WERI-Rb-1 (cell line): ENCODE results near the gene TF.

Experiments used
- DNase-seq: peaks from one replicate; pipeline ENCODE4 v3.0.0-alpha.2; 2020
- H3K27ac ChIP-seq: fragments of 250-450 bp; sonication (Bioruptor Pico); 2 replicates; pipeline ENCODE4 v1.5.1; 2020; ENCODE audit warnings: mild to moderate bottlenecking, moderate library complexity
- H3K27me3 ChIP-seq: fragments of 250-450 bp; sonication (Bioruptor Pico); 2 replicates; pipeline ENCODE4 v1.5.1; 2021; ENCODE audit warnings: mild to moderate bottlenecking, low read depth, moderate library complexity; ENCODE audit not compliant: insufficient read depth, severe bottlenecking
- H3K36me3 ChIP-seq: fragments of 250-450 bp; sonication (Bioruptor Pico); 2 replicates; pipeline ENCODE4 v1.5.1; 2020; ENCODE audit warnings: mild to moderate bottlenecking, moderate library complexity
- H3K4me3 ChIP-seq: 2 replicates; pipeline ENCODE4 v1.5.1; 2011; ENCODE audit warnings: low read depth, mild to moderate bottlenecking, control low read depth, low read length
- H3K9me3 ChIP-seq: fragments of 250-450 bp; sonication (Bioruptor Pico); 2 replicates; pipeline ENCODE4 v1.5.1; 2021; ENCODE audit warnings: mild to moderate bottlenecking, moderate library complexity; ENCODE audit not compliant: severe bottlenecking
- CTCF ChIP-seq: IDR thresholded peaks from 2 replicates; pipeline ENCODE4 v1.5.1; 2011; ENCODE audit warnings: low read depth, mild to moderate bottlenecking, control low read depth, inconsistent platforms, low read length

The TF gene

GRCh38 chr3:133762539-133762938 is 16.3 kb downstream of the TF start:
- Histone ChIP-seq H3K36me3 (no peaks in the 10 kb centered on the region), H3K27ac (no peak overlapping the region), H3K4me3 (no peak overlapping the region), H3K9me3 (no peaks in the 10 kb centered on the region), H3K27me3 (peaks cover 8% of the 10 kb centered on the region)
- DNase-seq: no peak
- no peak for TF ChIP-seq CTCF

DNA sequence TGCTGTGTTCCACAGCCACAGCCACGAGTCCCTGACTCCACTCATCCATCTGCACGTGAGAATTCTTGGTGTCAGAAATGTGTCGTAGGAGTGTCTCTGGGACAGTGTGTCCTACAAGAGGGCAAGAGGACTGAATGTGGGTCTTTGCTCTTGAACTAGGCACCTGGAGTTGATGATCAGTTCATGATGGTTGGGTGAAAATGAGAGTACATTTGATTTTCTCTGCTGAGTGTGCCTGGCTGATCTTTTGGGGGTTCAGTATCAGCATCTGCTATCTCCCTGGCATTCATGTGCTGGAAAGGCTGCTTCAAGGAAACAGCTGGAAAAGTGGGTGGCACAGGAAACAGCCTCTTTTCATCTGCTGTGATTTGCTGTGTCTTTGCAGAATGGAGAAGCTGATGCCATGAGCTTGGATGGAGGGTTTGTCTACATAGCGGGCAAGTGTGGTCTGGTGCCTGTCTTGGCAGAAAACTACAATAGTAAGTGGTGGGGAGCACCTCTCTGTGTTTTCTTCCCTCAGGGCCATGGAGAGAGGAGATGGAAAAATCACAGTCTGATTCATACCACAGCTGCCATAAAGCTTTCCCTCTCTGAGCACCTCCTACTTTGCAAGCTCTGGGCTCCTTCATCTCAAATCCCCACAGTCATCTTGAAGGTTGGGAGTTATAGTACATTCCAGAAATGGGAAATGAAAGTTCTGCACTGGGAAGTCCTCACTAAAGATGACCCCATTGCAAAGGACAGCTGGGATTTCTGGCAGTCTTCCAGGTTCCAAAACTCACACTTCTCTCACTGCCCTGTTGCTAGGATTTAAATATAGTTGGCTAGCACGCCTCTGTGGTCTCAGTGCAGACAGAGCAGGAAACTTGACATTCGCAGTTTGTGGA is 17.8 kb downstream of the TF start:
- H3K27ac ChIP-seq: no peak overlapping the region
- peaks cover 8% of the 10 kb centered on the region for H3K27me3 ChIP-seq
- no peak overlapping the region for H3K4me3 ChIP-seq
- no peak for TF ChIP-seq CTCF
- DNase-seq: no peak
- H3K9me3 ChIP-seq: no peaks in the 10 kb centered on the region
- H3K36me3 ChIP-seq: no peaks in the 10 kb centered on the region

DNA sequence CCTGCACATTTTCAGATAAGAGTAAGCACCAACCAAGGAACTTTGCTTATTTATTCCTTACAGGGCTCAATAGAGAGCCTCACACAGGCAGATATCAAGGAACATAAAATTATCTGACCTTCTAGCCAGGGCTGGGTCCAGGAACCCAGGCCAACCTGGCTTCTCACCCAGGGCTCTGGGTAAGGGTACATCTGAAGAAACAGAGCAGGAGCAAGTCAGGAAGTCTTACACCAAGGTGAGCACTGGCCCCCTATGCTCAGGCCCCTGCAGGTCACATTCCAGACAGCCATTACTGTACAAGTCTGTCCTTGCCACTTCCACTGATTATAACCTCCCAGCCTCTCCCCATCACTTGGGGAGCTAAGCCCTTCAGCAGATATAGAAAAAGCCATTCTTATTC is 19.1 kb downstream of the TF start:
- Histone ChIP-seq H3K36me3 (no peaks in the 10 kb centered on the region), H3K27ac (no peak overlapping the region), H3K9me3 (no peaks in the 10 kb centered on the region), H3K27me3 (peaks cover 8% of the 10 kb centered on the region), H3K4me3 (no peak overlapping the region)
- TF ChIP-seq CTCF: no peak
- DNase-seq: no peak

DNA sequence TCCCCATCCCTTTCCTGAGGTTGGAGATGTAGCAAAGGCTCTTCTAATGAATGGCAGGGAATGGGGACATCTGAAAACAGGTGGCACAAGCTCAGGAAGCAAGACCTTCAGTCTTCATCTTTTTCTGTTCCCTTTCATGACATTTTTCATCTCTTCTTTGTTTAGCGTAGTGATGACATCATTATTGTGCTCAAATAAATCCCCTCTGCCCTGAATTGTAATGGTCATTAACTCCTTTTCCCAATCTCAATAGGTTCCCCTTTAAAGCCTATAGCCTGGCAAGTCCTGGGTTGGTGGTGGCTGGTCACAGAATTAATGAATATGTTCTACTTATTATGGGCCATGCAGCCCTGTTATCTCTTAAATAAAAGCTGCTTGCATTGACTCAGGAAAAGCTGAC is 21.4 kb downstream of the TF start:
- peaks cover 8% of the 10 kb centered on the region for H3K27me3 ChIP-seq
- no peaks in the 10 kb centered on the region for H3K9me3 ChIP-seq
- no peaks in the 10 kb centered on the region for H3K36me3 ChIP-seq
- no peak overlapping the region for H3K27ac ChIP-seq
- no peak for DNase-seq
- no peak overlapping the region for H3K4me3 ChIP-seq
- TF ChIP-seq CTCF: no peak

GRCh38 chr3:133769536-133769935 is 23.3 kb downstream of the TF start:
- no peak overlapping the region for H3K27ac ChIP-seq
- no peak for DNase-seq
- no peaks in the 10 kb centered on the region for H3K36me3 ChIP-seq
- no peaks in the 10 kb centered on the region for H3K27me3 ChIP-seq
- H3K9me3 ChIP-seq: no peaks in the 10 kb centered on the region
- H3K4me3 ChIP-seq: no peak overlapping the region
- no peak for TF ChIP-seq CTCF

- no peak overlapping the region for H3K27ac ChIP-seq
- no peaks in the 10 kb centered on the region for H3K36me3 ChIP-seq
- no peak for TF ChIP-seq CTCF
Measured at GRCh38 chr3:133773732-133774131, 27.5 kb downstream of the TF start.

More at GRCh38 chr3:133773732-133774131, 27.5 kb downstream of the TF start:
- DNase-seq: no peak
- H3K27me3 ChIP-seq: no peaks in the 10 kb centered on the region
- H3K9me3 ChIP-seq: no peaks in the 10 kb centered on the region
- no peak overlapping the region for H3K4me3 ChIP-seq
